HepG2 (cell line): ENCODE measurements around the gene RDM1. TPM values are rescaled to one million over a fixed set of nuclear protein-coding genes. Genes with fewer than 3 reads are reported as not detected.

ENCODE experiments used
- ATAC-seq: fragments of 200-7000 bp; cut with Tn5 transposase; 3 replicates; pipeline ENCODE4 v1.9.1; 2020; ENCODE audit warnings: mild to moderate bottlenecking, moderate library complexity
- BruUV-seq: library from RNA; stranded (reverse); fragments of 400-500 nt; replicated peaks from 2 replicates; lab custom pipeline; 2021; lab: Mats Ljungman, UMichigan
- CTCF ChIA-PET: fragments of 300-600 bp; formaldehyde crosslinking; extraction: SDS; loops from one replicate; lab custom pipeline; 2021; ENCODE audit warnings: low total read pairs, inconsistent platforms, low intra/inter-chr PET ratio; lab: Yijun Ruan, JAX
- POLR2A ChIA-PET: fragments of 350-600 bp; sonication (Branson Sonifier 250); formaldehyde crosslinking; loops from one replicate; lab custom pipeline; 2020; ENCODE audit warnings: antibody characterized with exemption, inconsistent platforms; lab: Yijun Ruan, JAX
- DNase-seq: peaks from one replicate; pipeline ENCODE4 v3.0.0-alpha.2; 2015; ENCODE audit warnings: low spot score
- FAIRE-seq: peaks from 3 replicates; lab custom pipeline; 2011; peaks lifted over from hg19 to GRCh38; lab: Jason Lieb, UNC
- H2AFZ ChIP-seq: one replicate; pipeline ENCODE4 v1.6.1; 2011; ENCODE audit warnings: low read length, inconsistent platforms
- H3K27ac ChIP-seq: fragments of 300-600 bp; 3 replicates; pipeline ENCODE4 v1.8.0; 2011; ENCODE audit warnings: mixed run types, mild to moderate bottlenecking, mixed read lengths, low read length, inconsistent platforms; ENCODE audit not compliant: insufficient read depth; ENCODE audit errors: extremely low read length
- H3K27me3 ChIP-seq, 2 experiments: fragments of 200-600 bp in 1 of 2; 2 replicates in 1 of 2; 3 replicates in 1 of 2; pipeline versions ENCODE4 v1.6.0 to v1.8.0; 2011; ENCODE audit warnings: low read length in 2 of 2, mild to moderate bottlenecking in 2 of 2, moderate library complexity in 2 of 2, inconsistent platforms in 1 of 2; ENCODE audit not compliant: insufficient read depth in 2 of 2, control insufficient read depth in 1 of 2
- H3K36me3 ChIP-seq, 2 experiments: fragments of 200-600 bp in 1 of 2; replicated peaks in 1 of 2; 2 replicates in 1 of 2; 3 replicates in 1 of 2; pipeline versions ENCODE4 v1.5.1 to v1.8.0; 2011; ENCODE audit warnings: low read length in 2 of 2, inconsistent platforms in 1 of 2; ENCODE audit not compliant: insufficient read depth in 2 of 2, control insufficient read depth in 1 of 2
- H3K4me1 ChIP-seq: 2 replicates; pipeline ENCODE4 v1.5.1; 2012; ENCODE audit warnings: low read length, inconsistent platforms; ENCODE audit not compliant: insufficient read depth
- H3K4me2 ChIP-seq: 2 replicates; pipeline ENCODE4 v1.6.0; 2011; ENCODE audit warnings: low read depth, low read length, inconsistent platforms
- H3K4me3 ChIP-seq, 3 experiments: fragments of 200-600 bp in 1 of 3; sonication (generic), shearing (Covaris generic) in 1 of 3; replicated peaks in 1 of 3; 2 replicates each; pipeline ENCODE4 v1.5.1; 2011 to 2016; ENCODE audit warnings: low read length in 3 of 3, inconsistent platforms in 2 of 3, low read depth in 2 of 3, mild to moderate bottlenecking in 2 of 3, control low read depth in 1 of 3, mixed read lengths in 1 of 3; ENCODE audit not compliant: insufficient read depth in 1 of 3
- H3K79me2 ChIP-seq: one replicate; pipeline ENCODE4 v1.6.1; 2011; ENCODE audit warnings: low read length, inconsistent platforms; ENCODE audit not compliant: insufficient read depth
- H3K9ac ChIP-seq: 2 replicates; pipeline ENCODE4 v1.6.0; 2011; ENCODE audit warnings: mild to moderate bottlenecking, low read depth, low read length, inconsistent platforms; ENCODE audit not compliant: insufficient read depth
- H3K9me3 ChIP-seq: 2 replicates; pipeline ENCODE4 v1.5.1; 2012; ENCODE audit warnings: mild to moderate bottlenecking, low read length
- H4K20me1 ChIP-seq: 2 replicates; pipeline ENCODE4 v1.6.0; 2011; ENCODE audit warnings: inconsistent platforms, mild to moderate bottlenecking, low read length, moderate library complexity; ENCODE audit not compliant: insufficient read depth
- ATF7 ChIP-seq, 2 experiments: fragments of 450-650 bp in 1 of 2; sonication (generic) in 1 of 2; formaldehyde crosslinking in 1 of 2; IDR thresholded peaks; 2 replicates each; pipeline versions ENCODE4 v1.4.0 to v1.6.1; 2016 to 2020; ENCODE audit warnings: antibody characterized with exemption in 1 of 2, mild to moderate bottlenecking in 1 of 2, missing genetic modification reagents in 1 of 2
- BHLHE40 ChIP-seq: IDR thresholded peaks from 2 replicates; pipeline ENCODE4 v1.6.1; 2011; ENCODE audit warnings: low read length, improper control_type of control experiment
- CREB1 ChIP-seq, 2 experiments: fragments of 450-650 bp in 1 of 2; IDR thresholded peaks; 2 replicates each; pipeline ENCODE4 v1.6.1; 2016 to 2017; ENCODE audit warnings: control low read depth in 1 of 2, mild to moderate bottlenecking in 1 of 2, missing compliant biosample characterization in 1 of 2, missing genetic modification characterization in 1 of 2
- KDM2A ChIP-seq: sonication (generic); formaldehyde crosslinking; IDR thresholded peaks from 2 replicates; pipeline ENCODE4 v1.4.0; 2020; ENCODE audit warnings: low read depth, missing genetic modification reagents, borderline replicate concordance
- LBX2 ChIP-seq: sonication (generic); formaldehyde crosslinking; IDR thresholded peaks from 2 replicates; pipeline ENCODE4 v1.5.0; 2020; ENCODE audit warnings: missing genetic modification reagents, mild to moderate bottlenecking, borderline replicate concordance
- MTA3 ChIP-seq: sonication (generic); formaldehyde crosslinking; IDR thresholded peaks from 2 replicates; pipeline ENCODE4 v1.4.0; 2020; ENCODE audit warnings: missing genetic modification reagents
- RARA ChIP-seq: IDR thresholded peaks from 2 replicates; pipeline ENCODE4 v1.6.1; 2016; ENCODE audit warnings: missing genetic modification reagents, missing compliant biosample characterization
- RFX5 ChIP-seq: IDR thresholded peaks from 2 replicates; pipeline ENCODE4 v1.6.1; 2011; ENCODE audit warnings: low read depth, low read length, improper control_type of control experiment
- ZNF354B ChIP-seq: sonication (generic); formaldehyde crosslinking; IDR thresholded peaks from 2 replicates; pipeline ENCODE4 v1.8.0; 2022; ENCODE audit warnings: mild to moderate bottlenecking, missing genetic modification reagents
- ZNF691 ChIP-seq: sonication (generic); formaldehyde crosslinking; IDR thresholded peaks from 2 replicates; pipeline ENCODE4 v1.4.0; 2020; ENCODE audit warnings: missing genetic modification reagents, low read depth, mild to moderate bottlenecking, borderline replicate concordance
- WGBS: methylation state at CpG from one replicate; pipeline ENCODE4 v1.1.6; 2017; ENCODE audit warnings: low lambda C conversion rate; 5-methylcytosine and 5-hydroxymethylcytosine counted together
- in situ Hi-C: cut with HindIII; loops from 2 replicates; pipeline ENCODE4 v1.10.0; 2017; ENCODE audit warnings: low pct_unique_long_range_greater_than_20kb; ENCODE audit not compliant: extremely low pct_ligation_motif_present
- intact Hi-C: fragments of 100-400 bp; cut with micrococcal nuclease; formaldehyde crosslinking; loops from one replicate; pipeline ENCODE4 v1.10.0; 2022; ENCODE audit not compliant: unreplicated experiment
- polyA plus RNA-seq, 8 experiments: library from polyadenylated mRNA; depleted of rRNA in 3 of 8; stranded (reverse) in 7 of 8; unstranded in 1 of 8; fragments of >200 nt; fragmentation: Illumina TruSeq in 4 of 8; extraction: Trizol in 4 of 8; gene quantifications; 2 replicates each; pipeline versions ENCODE4 v1.2.1 to v1.2.3, GENCODE V29; 2011 to 2016; ENCODE audit warnings: low read depth in 4 of 8, missing spikeins in 1 of 8, mixed read lengths in 1 of 8; ENCODE audit not compliant: insufficient read depth in 1 of 8
- total RNA-seq, 5 experiments: library from RNA; depleted of rRNA; stranded (reverse); fragments of >200 nt; fragmentation: Illumina TruSeq; extraction: Trizol; gene quantifications; 2 replicates each; pipeline ENCODE4 v1.2.3, GENCODE V29; 2016; ENCODE audit warnings: low read depth in 1 of 5

RDM1 gene
- total and polyA plus RNA-seq, 2 of the 13 experiments (the other 11 are each of a cell fraction or from before 2014, with no cell fraction given), result 0.28 to 0.40 TPM

GRCh38 chr17:35944151-35944550, 13.6 kb upstream of the RDM1 start:
- no peaks in the 10 kb centered on the region for H3K9me3 ChIP-seq
- FAIRE-seq (no peak), DNase-seq (no peak), ATAC-seq (no peak)
- intact Hi-C loops, result no loop called here
- WGBS, result 32% methylated on average over 4 of the region's 4 CpGs
- BruUV-seq, result no TSS peak
- H3K4me1 ChIP-seq, result 0 out of 2 replicates have a peak, but pooled peaks cover 5% of the 10 kb centered on the region
- H3K36me3 ChIP-seq, result no peaks in the 10 kb centered on the region
- TF ChIP-seq KDM2A (CRISPR knock-in tag) (no peak), MTA3 (CRISPR knock-in tag) (no peak), ZNF354B (CRISPR knock-in tag) (no peak), ZNF691 (CRISPR knock-in tag) (no peak)
- H3K27ac ChIP-seq, result no peak overlapping the region
- in situ Hi-C loops, result no loop called here
- no peak overlapping the region for H2AFZ ChIP-seq
- POLR2A ChIA-PET, result no interaction called here
- peaks cover 0 to 6% of the 10 kb centered on the region in 2 experiments; a peak in 1 of 5 replicates for H3K27me3 ChIP-seq
- H3K9ac ChIP-seq, result no peak overlapping the region
- CTCF ChIA-PET, result no interaction called here
- no peak overlapping the region for H3K4me3 ChIP-seq
- no peaks in the 10 kb centered on the region for H4K20me1 ChIP-seq
- no peaks in the 10 kb centered on the region for H3K79me2 ChIP-seq
- no peak overlapping the region for H3K4me2 ChIP-seq

- Histone ChIP-seq H3K9ac (no peak within 1 kb of the TSS), H3K4me1 (0 out of 2 replicates have a peak, but pooled peaks cover 5% of the 10 kb centered on the region), H3K79me2 (no peaks in the 10 kb centered on the region), H2AFZ (no peak within 1 kb of the TSS), H3K36me3 (no peaks in the 10 kb centered on the region), H3K4me2 (no peak within 1 kb of the TSS), H4K20me1 (no peaks in the 10 kb centered on the region), H3K4me3 (no peak within 1 kb of the TSS), H3K27ac (no peak within 1 kb of the TSS), H3K27me3 (peaks cover 0 to 6% of the 10 kb centered on the region in 2 experiments; a peak in 1 of 5 replicates), H3K9me3 (no peaks in the 10 kb centered on the region)
- in situ Hi-C loops (no loop called here), intact Hi-C loops (no loop called here)
- ChIA-PET CTCF (no interaction called here), POLR2A (no interaction called here)
- no TSS peak for BruUV-seq
- no peak for ATAC-seq
- TF ChIP-seq BHLHE40 (no peak), LBX2 (CRISPR knock-in tag) (no peak), RFX5 (no peak), ATF7 (IDR thresholded peaks at IDR 0.05) (peak; percentile 95), ATF7 (CRISPR knock-in tag; IDR thresholded peaks at IDR 0.05) (no peak), RARA (no peak), CREB1 (IDR thresholded peaks at IDR 0.05) (peak; percentile 97), CREB1 (CRISPR knock-in tag; IDR thresholded peaks at IDR 0.05) (no peak)
- no peak for DNase-seq
- 8% methylated on average over 2 of the region's 2 CpGs for WGBS
- FAIRE-seq, result no peak
These were observed 13.0 kb upstream of the RDM1 start, which contains the start of gene LYZL6 for GRCh38 chr17:35943537-35943936. TSS of gene LYZL6 (minus strand) at chr17:35943713. CDS start at chr17:35939356, 4,357 bp downstream.
